ENCODE measurements around the gene PLCB3.
"Not testable (repeated sequence)": the region's sequence is repeated elsewhere in the genome, so short reads cannot be mapped to it uniquely, and the experiment has no call there.

Gene PLCB3

GRCh38 chr11:64305691-64306562 is 54.6 kb downstream of the PLCB3 start:
- no peak for DNase-seq (ENCODE audit: low spot score)
- in situ Hi-C loops (cut with MboI; ENCODE audit: low sequenced_read_pairs, unreplicated experiment) = no loop called here
- TF ChIP-seq, protein P1, sequence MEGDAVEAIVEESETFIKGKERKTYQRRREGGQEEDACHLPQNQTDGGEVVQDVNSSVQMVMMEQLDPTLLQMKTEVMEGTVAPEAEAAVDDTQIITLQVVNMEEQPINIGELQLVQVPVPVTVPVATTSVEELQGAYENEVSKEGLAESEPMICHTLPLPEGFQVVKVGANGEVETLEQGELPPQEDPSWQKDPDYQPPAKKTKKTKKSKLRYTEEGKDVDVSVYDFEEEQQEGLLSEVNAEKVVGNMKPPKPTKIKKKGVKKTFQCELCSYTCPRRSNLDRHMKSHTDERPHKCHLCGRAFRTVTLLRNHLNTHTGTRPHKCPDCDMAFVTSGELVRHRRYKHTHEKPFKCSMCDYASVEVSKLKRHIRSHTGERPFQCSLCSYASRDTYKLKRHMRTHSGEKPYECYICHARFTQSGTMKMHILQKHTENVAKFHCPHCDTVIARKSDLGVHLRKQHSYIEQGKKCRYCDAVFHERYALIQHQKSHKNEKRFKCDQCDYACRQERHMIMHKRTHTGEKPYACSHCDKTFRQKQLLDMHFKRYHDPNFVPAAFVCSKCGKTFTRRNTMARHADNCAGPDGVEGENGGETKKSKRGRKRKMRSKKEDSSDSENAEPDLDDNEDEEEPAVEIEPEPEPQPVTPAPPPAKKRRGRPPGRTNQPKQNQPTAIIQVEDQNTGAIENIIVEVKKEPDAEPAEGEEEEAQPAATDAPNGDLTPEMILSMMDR (IDR thresholded peaks at IDR 0.05; ENCODE audit: borderline replicate concordance, control extremely low read depth, extremely low read depth, insufficient read depth, missing control alignments) = peak; percentile 43

- in situ Hi-C loops (cut with MboI; ENCODE audit: low sequenced_read_pairs, unreplicated experiment) = no loop called here
Measured at GRCh38 chr11:64306563-64306875, 55.2 kb downstream of the PLCB3 start.

GRCh38 chr11:64306876-64307622 is 55.7 kb downstream of the PLCB3 start:
- no peak for DNase-seq (ENCODE audit: low spot score)
- TF ChIP-seq, protein P1 (IDR thresholded peaks at IDR 0.05; ENCODE audit: borderline replicate concordance, control extremely low read depth, extremely low read depth, insufficient read depth, missing control alignments) = no peak
- in situ Hi-C loops (cut with MboI; ENCODE audit: low sequenced_read_pairs, unreplicated experiment) = no loop called here

More at GRCh38 chr11:64306563-64306875, 55.2 kb downstream of the PLCB3 start:
- TF ChIP-seq, protein P1 (IDR thresholded peaks at IDR 0.05; ENCODE audit: borderline replicate concordance, control extremely low read depth, extremely low read depth, insufficient read depth, missing control alignments) = no peak
- DNase-seq (ENCODE audit: low spot score) = no peak

- in situ Hi-C loops (cut with MboI; ENCODE audit: low sequenced_read_pairs, unreplicated experiment) = not testable (repeated sequence)
Measured at GRCh38 chr11:64307795-64308194, 56.5 kb downstream of the PLCB3 start.

GRCh38 chr11:64312947-64313346 is 61.6 kb downstream of the PLCB3 start:
- DNase-seq (ENCODE audit: low spot score) = no peak
- TF ChIP-seq, protein P1 (IDR thresholded peaks at IDR 0.05; ENCODE audit: borderline replicate concordance, control extremely low read depth, extremely low read depth, insufficient read depth, missing control alignments) = no peak

More at GRCh38 chr11:64307795-64308194, 56.5 kb downstream of the PLCB3 start:
- DNase-seq (ENCODE audit: low spot score) = not testable (repeated sequence)

DNA sequence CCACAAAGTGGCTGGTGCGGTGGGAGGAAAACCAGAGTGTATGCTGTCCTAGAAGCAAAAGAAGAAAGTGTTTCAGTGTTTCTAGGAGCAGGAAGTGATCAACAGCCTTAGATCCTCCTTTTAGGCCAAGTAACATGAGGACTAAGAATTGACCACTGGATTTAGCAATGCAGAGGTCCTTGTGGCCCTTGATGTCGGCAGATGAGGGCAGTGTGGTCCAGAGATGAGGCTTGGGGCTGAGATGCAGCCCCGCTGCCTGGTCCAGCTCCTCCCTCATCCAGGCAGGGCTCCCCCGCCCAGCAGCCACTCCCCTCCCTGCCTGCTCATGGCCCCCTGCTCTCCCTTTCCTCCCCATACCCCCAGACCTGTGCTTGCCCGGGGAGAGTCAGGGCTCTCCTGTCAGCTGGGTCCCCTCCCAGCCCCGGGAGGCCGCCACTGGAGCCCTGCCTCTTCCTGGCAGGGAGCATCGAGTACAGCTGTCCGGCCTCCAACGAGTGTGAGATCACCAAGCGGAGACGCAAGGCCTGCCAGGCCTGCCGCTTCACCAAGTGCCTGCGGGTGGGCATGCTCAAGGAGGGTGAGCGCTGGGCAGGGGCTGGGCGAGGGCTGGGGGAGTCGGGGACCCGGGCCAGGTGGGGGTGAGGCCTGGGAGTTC is 62.3 kb downstream of the PLCB3 start:
- TF ChIP-seq, protein P1 (IDR thresholded peaks at IDR 0.05; ENCODE audit: borderline replicate concordance, control extremely low read depth, extremely low read depth, insufficient read depth, missing control alignments) = no peak
- no peak for DNase-seq (ENCODE audit: low spot score)
- in situ Hi-C loops (cut with MboI; ENCODE audit: low sequenced_read_pairs, unreplicated experiment) = no loop called here

More at GRCh38 chr11:64312947-64313346, 61.6 kb downstream of the PLCB3 start:
- in situ Hi-C loops (cut with MboI; ENCODE audit: low sequenced_read_pairs, unreplicated experiment) = no loop called here

Measured in GM13976 (cell line).